Bronchial epithelial cell (primary cell): Measurements from ENCODE around the gene GPR65. TPM values are rescaled to one million over a fixed set of nuclear protein-coding genes. Genes with fewer than 3 reads are reported as not detected.

Experiments
- DNase-seq: peaks from one replicate; pipeline ENCODE4 v3.0.0-alpha.2; 2010; ENCODE audit warnings: low read depth
- FAIRE-seq: peaks from 2 replicates; lab custom pipeline; 2011; peaks lifted over from hg19 to GRCh38; lab: Jason Lieb, UNC
- H3K27me3 ChIP-seq: 2 replicates; pipeline ENCODE4 v1.5.1; 2011; ENCODE audit warnings: low read length; ENCODE audit not compliant: control insufficient read depth, insufficient read depth
- H3K36me3 ChIP-seq: 2 replicates; pipeline ENCODE4 v1.5.1; 2011; ENCODE audit warnings: low read length; ENCODE audit not compliant: control insufficient read depth, insufficient read depth
- H3K4me3 ChIP-seq: 2 replicates; pipeline ENCODE4 v1.5.1; 2011; ENCODE audit warnings: mild to moderate bottlenecking, low read depth, low read length, control low read depth
- CTCF ChIP-seq: IDR thresholded peaks from 2 replicates; pipeline ENCODE4 v1.5.1; 2011; ENCODE audit warnings: mild to moderate bottlenecking, moderate library complexity, low read length, control low read depth, inconsistent platforms; ENCODE audit not compliant: insufficient read depth, severe bottlenecking
- total RNA-seq: library from RNA; depleted of rRNA; stranded (reverse); fragments of >200 nt; gene quantifications from 2 replicates; pipeline ENCODE4 v1.2.1, GENCODE V29; 2014

The GPR65 gene
- total RNA-seq, 1 donor from 2014 or later: under 0.01 TPM

GRCh38 chr14:88044444-88044758 is 39.5 kb downstream of the GPR65 start:
- no peaks in the 10 kb centered on the region for H3K36me3 ChIP-seq
- no peak overlapping the region for H3K4me3 ChIP-seq
- FAIRE-seq (no peak), DNase-seq (no peak)
- no peaks in the 10 kb centered on the region for H3K27me3 ChIP-seq
- TF ChIP-seq CTCF: no peak

GRCh38 chr14:88044776-88045446 is 40.0 kb downstream of the GPR65 start:
- FAIRE-seq: no peak

GRCh38 chr14:88045705-88046104 is 40.8 kb downstream of the GPR65 start:
- Histone ChIP-seq H3K4me3 (no peak overlapping the region), H3K27me3 (no peaks in the 10 kb centered on the region), H3K36me3 (no peaks in the 10 kb centered on the region)
- DNase-seq (no peak), FAIRE-seq (no peak)
- no peak for TF ChIP-seq CTCF

More at GRCh38 chr14:88044776-88045446, 40.0 kb downstream of the GPR65 start:
- peak; percentile 46 for DNase-seq
- no peaks in the 10 kb centered on the region for H3K27me3 ChIP-seq
- no peak for TF ChIP-seq CTCF
- H3K4me3 ChIP-seq: no peak overlapping the region
- H3K36me3 ChIP-seq: no peaks in the 10 kb centered on the region

- FAIRE-seq: no peak
- no peak for TF ChIP-seq CTCF
- peak; percentile 29 for DNase-seq
- no peak overlapping the region for H3K4me3 ChIP-seq
- no peaks in the 10 kb centered on the region for H3K36me3 ChIP-seq
- no peaks in the 10 kb centered on the region for H3K27me3 ChIP-seq
These were observed 43.4 kb downstream of the GPR65 start for GRCh38 chr14:88048351-88048750.

GRCh38 chr14:88049266-88049665 is 44.3 kb downstream of the GPR65 start:
- no peaks in the 10 kb centered on the region for H3K36me3 ChIP-seq
- FAIRE-seq (no peak), DNase-seq (no peak)
- no peak for TF ChIP-seq CTCF
- no peaks in the 10 kb centered on the region for H3K27me3 ChIP-seq
- no peak overlapping the region for H3K4me3 ChIP-seq

- FAIRE-seq: no peak
- Histone ChIP-seq H3K4me3 (no peak overlapping the region), H3K36me3 (no peaks in the 10 kb centered on the region), H3K27me3 (no peaks in the 10 kb centered on the region)
- no peak for DNase-seq
- no peak for TF ChIP-seq CTCF
These were observed 45.0 kb downstream of the GPR65 start for GRCh38 chr14:88049936-88050335.
